HG02610 (cell line): ENCODE measurements around the gene PLA2G15.

Experiments
- ATAC-seq: cut with Tn5 transposase; IDR thresholded peaks from one replicate; pipeline ENCODE4 v1.9.1; 2021; ENCODE audit warnings: mild to moderate bottlenecking, moderate library complexity; ENCODE audit not compliant: unreplicated experiment

PLA2G15 gene

GRCh38 chr16:68244903-68245853 is at the start of gene PLA2G15:
Gene PLA2G15 (plus strand): TSS chr16:68245373. CDS start chr16:68245427, 54 bp downstream.
- peak; percentile 85 for ATAC-seq

GRCh38 chr16:68197250-68197649 is 47.9 kb upstream of the PLA2G15 start:
- no peak for ATAC-seq

GRCh38 chr16:68200088-68200783 is 44.9 kb upstream of the PLA2G15 start:
- peak; percentile 61 for ATAC-seq

- no peak for ATAC-seq
These were observed 43.1 kb upstream of the PLA2G15 start for GRCh38 chr16:68202091-68202519.

- no peak for ATAC-seq
These were observed 38.9 kb upstream of the PLA2G15 start for GRCh38 chr16:68206245-68206644.

- no peak for ATAC-seq
These were observed 30.4 kb upstream of the PLA2G15 start for GRCh38 chr16:68214726-68215125.

- ATAC-seq, result no peak
These were observed 29.9 kb upstream of the PLA2G15 start for GRCh38 chr16:68215302-68215701.

GRCh38 chr16:68216240-68216639 is 28.9 kb upstream of the PLA2G15 start:
- ATAC-seq, result no peak

- no peak for ATAC-seq
These were observed 27.7 kb upstream of the PLA2G15 start for GRCh38 chr16:68217506-68217905.

- no peak for ATAC-seq
These were observed 25.3 kb upstream of the PLA2G15 start for GRCh38 chr16:68219725-68220351.

GRCh38 chr16:68223072-68223471 is 22.1 kb upstream of the PLA2G15 start:
- ATAC-seq, result no peak

- ATAC-seq, result no peak
These were observed 19.1 kb upstream of the PLA2G15 start for GRCh38 chr16:68226116-68226515.

GRCh38 chr16:68227183-68227793 is 17.9 kb upstream of the PLA2G15 start:
- no peak for ATAC-seq

GRCh38 chr16:68227850-68228553 is 17.2 kb upstream of the PLA2G15 start:
- ATAC-seq, result no peak

GRCh38 chr16:68228652-68229051 is 16.5 kb upstream of the PLA2G15 start:
- ATAC-seq, result no peak

GRCh38 chr16:68229431-68230175 is 15.6 kb upstream of the PLA2G15 start:
- no peak for ATAC-seq

- ATAC-seq, result no peak
These were observed 15.0 kb upstream of the PLA2G15 start for GRCh38 chr16:68230176-68230571.

GRCh38 chr16:68230956-68231355 is 14.2 kb upstream of the PLA2G15 start:
- no peak for ATAC-seq

- ATAC-seq, result no peak
These were observed 13.6 kb upstream of the PLA2G15 start for GRCh38 chr16:68231384-68232136.
